Measurements from ENCODE around the gene LTBR. TPM values are rescaled to one million over a fixed set of nuclear protein-coding genes. Genes with fewer than 3 reads are reported as not detected.
"Not testable (repeated sequence)": the region's sequence is repeated elsewhere in the genome, so short reads cannot be mapped to it uniquely, and the experiment has no call there.

LTBR gene
- total RNA-seq, 2 donors from 2014 or later = 186 to 264 TPM

DNA sequence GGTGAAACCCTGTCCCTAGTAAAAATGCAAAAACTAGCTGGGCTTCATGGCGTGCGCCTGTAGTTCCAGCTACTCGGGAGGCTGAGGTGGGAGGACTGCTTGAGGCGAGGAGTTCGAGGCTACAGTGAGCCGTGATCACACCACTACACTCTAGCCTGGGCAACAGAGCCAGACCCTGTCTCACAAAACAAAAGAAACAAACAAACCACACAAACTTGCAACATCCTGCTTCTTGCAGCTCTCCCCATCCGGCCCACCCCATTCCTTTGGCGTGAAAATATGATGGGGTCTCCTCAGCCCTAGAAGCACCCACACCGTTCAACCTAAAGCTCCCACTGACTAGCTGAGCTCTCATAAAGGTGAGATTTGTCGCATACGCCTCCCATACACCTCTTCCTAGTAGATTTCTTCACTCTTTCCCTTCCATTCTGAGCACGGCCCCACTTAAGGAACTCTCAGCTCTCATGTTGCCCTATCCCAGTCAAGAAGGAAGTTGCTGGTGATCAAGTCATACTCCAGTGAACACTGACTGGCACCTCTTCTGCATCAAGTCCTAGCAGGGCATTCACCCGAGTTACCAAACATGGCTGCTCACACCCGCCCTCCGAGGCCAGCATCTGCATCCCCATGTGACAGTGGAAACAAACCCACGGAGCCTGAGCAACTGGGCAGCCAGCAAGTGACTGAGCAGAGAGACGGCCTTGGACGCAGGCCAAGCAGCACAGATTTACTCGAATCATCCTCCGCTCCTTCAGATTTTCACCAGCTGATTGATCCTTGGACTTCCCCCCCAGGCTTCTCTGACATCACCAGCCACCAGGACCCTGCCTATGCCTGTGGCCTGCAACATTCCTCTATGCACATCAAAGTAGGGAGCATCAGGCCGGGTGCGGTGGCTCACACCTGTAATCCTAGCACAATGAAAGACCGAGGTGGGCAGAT lies 41.9 kb downstream of the LTBR start:
- no peak for DNase-seq (ENCODE audit: low spot score)
- Histone ChIP-seq H3K4me1 (replicated peaks) (no peaks in the 10 kb centered on the region), H3K9me3 (no peaks in the 10 kb centered on the region), H3K27me3 (replicated peaks; ENCODE audit: insufficient read depth) (no peaks in the 10 kb centered on the region), H3K36me3 (no peaks in the 10 kb centered on the region), H3K27ac (no peak overlapping the region), H3K4me3 (no peak overlapping the region)
- intact Hi-C loops (cut with DNase I) = no loop called here
- TF ChIP-seq, protein P1, sequence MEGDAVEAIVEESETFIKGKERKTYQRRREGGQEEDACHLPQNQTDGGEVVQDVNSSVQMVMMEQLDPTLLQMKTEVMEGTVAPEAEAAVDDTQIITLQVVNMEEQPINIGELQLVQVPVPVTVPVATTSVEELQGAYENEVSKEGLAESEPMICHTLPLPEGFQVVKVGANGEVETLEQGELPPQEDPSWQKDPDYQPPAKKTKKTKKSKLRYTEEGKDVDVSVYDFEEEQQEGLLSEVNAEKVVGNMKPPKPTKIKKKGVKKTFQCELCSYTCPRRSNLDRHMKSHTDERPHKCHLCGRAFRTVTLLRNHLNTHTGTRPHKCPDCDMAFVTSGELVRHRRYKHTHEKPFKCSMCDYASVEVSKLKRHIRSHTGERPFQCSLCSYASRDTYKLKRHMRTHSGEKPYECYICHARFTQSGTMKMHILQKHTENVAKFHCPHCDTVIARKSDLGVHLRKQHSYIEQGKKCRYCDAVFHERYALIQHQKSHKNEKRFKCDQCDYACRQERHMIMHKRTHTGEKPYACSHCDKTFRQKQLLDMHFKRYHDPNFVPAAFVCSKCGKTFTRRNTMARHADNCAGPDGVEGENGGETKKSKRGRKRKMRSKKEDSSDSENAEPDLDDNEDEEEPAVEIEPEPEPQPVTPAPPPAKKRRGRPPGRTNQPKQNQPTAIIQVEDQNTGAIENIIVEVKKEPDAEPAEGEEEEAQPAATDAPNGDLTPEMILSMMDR (IDR thresholded peaks at IDR 0.05) = no peak
- TF ChIP-seq POLR2AphosphoS5 (IDR thresholded peaks at IDR 0.05) (no peak), POLR2A (IDR thresholded peaks at IDR 0.05) (no peak)
- 81% methylated on average over 23 of the region's 23 CpGs for WGBS

GRCh38 chr12:6426882-6427671 lies 43.1 kb downstream of the LTBR start:
- Histone ChIP-seq H3K9me3 (no peaks in the 10 kb centered on the region), H3K4me3 (no peak overlapping the region), H3K4me1 (replicated peaks) (no peaks in the 10 kb centered on the region), H3K27me3 (replicated peaks; ENCODE audit: insufficient read depth) (no peaks in the 10 kb centered on the region), H3K36me3 (no peaks in the 10 kb centered on the region), H3K27ac (no peak overlapping the region)
- DNase-seq (ENCODE audit: low spot score) = no peak
- TF ChIP-seq POLR2AphosphoS5 (IDR thresholded peaks at IDR 0.05) (no peak), POLR2A (IDR thresholded peaks at IDR 0.05) (no peak)
- TF ChIP-seq, protein P1 (IDR thresholded peaks at IDR 0.05) = no peak
- intact Hi-C loops (cut with DNase I) = no loop called here
- 74% methylated on average over 14 of the region's 14 CpGs for WGBS

GRCh38 chr12:6427796-6428195 lies 43.8 kb downstream of the LTBR start:
- intact Hi-C loops (cut with DNase I); DNase-seq (ENCODE audit: low spot score): not testable (repeated sequence)

DNA sequence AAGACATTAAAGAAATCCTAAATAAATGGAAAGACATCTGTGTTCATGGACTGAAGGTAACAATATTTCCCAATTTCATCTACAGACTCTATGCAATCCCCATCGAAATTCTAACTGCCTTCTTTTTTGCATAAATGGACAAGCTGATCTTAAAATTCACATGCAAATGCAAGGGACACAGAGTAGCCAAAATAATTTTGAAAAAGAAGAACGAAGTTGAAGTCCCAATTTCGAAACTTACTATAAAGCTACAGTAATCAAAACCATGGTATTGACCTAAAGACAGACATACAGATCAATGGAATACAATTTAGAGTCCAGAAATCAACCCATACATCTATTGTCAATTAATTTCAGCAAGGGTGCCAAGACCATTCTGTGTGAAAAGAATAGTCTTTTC lies 44.4 kb downstream of the LTBR start:
- H3K27ac ChIP-seq = no peak overlapping the region
- no peak for DNase-seq (ENCODE audit: low spot score)
- H3K9me3 ChIP-seq = no peaks in the 10 kb centered on the region
- no peaks in the 10 kb centered on the region for H3K4me1 ChIP-seq (replicated peaks)
- intact Hi-C loops (cut with DNase I) = no loop called here
- TF ChIP-seq POLR2AphosphoS5 (IDR thresholded peaks at IDR 0.05) (no peak), POLR2A (IDR thresholded peaks at IDR 0.05) (no peak)
- TF ChIP-seq, protein P1 (IDR thresholded peaks at IDR 0.05) = no peak
- 82% methylated on average over 3 of the region's 3 CpGs for WGBS
- no peaks in the 10 kb centered on the region for H3K36me3 ChIP-seq
- no peak overlapping the region for H3K4me3 ChIP-seq
- no peaks in the 10 kb centered on the region for H3K27me3 ChIP-seq (replicated peaks; ENCODE audit: insufficient read depth)

More at GRCh38 chr12:6427796-6428195, 43.8 kb downstream of the LTBR start:
- H3K4me1 ChIP-seq (replicated peaks); H3K9me3 ChIP-seq; H3K27ac ChIP-seq; H3K4me3 ChIP-seq; H3K27me3 ChIP-seq (replicated peaks; ENCODE audit: insufficient read depth); H3K36me3 ChIP-seq: not testable (repeated sequence)
- 95% methylated on average over 10 of the region's 10 CpGs for WGBS

Measured in prostate gland (tissue), 2 donors.